Subcutaneous adipose tissue (tissue), 4 donors: ENCODE measurements around the gene SPCS3. TPM values are rescaled to one million over a fixed set of nuclear protein-coding genes. Genes with fewer than 3 reads are reported as not detected.

ENCODE experiments used
- total RNA-seq, 4 donors: library from RNA; depleted of rRNA; stranded (reverse); fragments of >200 nt; gene quantifications; one replicate each; pipeline ENCODE4 v1.1.0, GENCODE V29; 2016
- TF ChIP-seq, protein P1 (sequence below): fragments of 450-650 bp; IDR thresholded peaks from one replicate; pipeline ENCODE4 v1.5.1; 2016; ENCODE audit warnings: low read depth, mild to moderate bottlenecking, control low read depth, antibody characterized with exemption, moderate library complexity

SPCS3 gene
- total RNA-seq, 4 donors from 2014 or later = 47.3 to 102 (median 59.9) TPM

DNA sequence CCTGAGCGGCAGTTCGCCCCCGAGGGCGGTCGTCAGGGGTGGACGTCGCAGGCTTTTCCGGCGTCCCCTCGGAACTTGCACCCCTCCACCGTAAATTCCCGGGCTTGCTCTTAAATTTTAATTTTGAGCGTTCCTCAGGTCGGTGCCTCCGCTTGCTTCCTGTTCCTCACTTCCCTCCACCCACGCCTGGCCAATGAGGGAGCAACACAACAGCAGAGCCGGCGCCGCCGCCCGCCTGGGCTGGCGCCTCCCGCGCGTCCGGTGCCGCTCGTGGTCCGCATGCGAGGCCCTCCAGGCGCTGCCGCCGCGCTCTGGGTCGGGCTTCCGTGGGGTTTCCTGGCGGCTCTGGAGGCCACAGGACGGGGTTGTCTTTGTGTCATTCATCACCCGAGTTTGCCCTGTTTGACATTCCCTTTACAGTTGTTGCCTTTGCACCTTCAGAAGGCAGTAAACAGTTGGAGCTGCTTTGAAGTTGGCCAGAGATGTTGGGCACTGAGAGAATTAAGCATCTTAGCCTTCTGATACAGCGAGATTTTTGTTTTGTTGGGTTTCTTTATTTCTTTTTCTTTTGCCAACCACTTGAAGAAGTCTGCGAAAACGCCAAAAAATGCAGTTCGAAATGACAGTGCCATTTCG, 692 bp downstream of the SPCS3 start:
- TF ChIP-seq, protein P1, sequence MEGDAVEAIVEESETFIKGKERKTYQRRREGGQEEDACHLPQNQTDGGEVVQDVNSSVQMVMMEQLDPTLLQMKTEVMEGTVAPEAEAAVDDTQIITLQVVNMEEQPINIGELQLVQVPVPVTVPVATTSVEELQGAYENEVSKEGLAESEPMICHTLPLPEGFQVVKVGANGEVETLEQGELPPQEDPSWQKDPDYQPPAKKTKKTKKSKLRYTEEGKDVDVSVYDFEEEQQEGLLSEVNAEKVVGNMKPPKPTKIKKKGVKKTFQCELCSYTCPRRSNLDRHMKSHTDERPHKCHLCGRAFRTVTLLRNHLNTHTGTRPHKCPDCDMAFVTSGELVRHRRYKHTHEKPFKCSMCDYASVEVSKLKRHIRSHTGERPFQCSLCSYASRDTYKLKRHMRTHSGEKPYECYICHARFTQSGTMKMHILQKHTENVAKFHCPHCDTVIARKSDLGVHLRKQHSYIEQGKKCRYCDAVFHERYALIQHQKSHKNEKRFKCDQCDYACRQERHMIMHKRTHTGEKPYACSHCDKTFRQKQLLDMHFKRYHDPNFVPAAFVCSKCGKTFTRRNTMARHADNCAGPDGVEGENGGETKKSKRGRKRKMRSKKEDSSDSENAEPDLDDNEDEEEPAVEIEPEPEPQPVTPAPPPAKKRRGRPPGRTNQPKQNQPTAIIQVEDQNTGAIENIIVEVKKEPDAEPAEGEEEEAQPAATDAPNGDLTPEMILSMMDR = no peak

DNA sequence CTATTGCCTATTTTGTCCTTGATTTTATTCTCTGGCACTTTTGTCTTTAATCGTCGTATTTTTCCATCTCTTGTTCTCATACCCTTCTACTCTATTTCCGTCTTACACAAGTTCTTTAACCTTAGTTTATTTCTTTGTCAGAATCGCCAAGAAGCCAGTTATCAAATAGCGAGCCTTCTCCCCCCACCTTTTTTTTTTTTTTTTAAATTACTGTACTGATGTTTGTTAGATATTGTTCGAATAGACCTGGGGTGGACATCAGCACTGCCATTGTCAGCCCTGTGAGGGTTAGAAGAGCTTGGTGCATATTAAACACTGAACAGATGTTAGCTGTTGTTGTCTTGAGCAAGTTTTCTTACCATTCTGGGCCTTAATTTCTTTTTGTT, 1.2 kb downstream of the SPCS3 start:
- TF ChIP-seq, protein P1 = no peak

DNA sequence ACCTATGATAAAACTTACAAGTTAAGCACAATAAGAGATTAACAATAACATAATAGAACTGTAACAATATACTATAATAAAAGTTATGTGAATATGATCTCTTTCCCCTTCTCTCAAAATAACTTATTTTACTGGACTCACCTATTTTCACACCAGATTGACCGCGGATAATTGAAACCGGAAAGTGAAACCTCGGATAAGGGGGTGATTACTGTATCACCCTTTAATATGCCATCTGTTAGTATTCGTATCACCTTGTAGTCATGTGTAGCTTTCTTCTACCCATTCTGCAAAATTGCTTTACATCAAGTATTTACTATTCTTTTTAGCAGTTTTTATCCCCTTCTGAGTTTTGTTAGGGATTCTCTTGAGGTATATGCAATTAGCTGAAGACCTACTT, 1.8 kb downstream of the SPCS3 start:
- TF ChIP-seq, protein P1 = no peak

DNA sequence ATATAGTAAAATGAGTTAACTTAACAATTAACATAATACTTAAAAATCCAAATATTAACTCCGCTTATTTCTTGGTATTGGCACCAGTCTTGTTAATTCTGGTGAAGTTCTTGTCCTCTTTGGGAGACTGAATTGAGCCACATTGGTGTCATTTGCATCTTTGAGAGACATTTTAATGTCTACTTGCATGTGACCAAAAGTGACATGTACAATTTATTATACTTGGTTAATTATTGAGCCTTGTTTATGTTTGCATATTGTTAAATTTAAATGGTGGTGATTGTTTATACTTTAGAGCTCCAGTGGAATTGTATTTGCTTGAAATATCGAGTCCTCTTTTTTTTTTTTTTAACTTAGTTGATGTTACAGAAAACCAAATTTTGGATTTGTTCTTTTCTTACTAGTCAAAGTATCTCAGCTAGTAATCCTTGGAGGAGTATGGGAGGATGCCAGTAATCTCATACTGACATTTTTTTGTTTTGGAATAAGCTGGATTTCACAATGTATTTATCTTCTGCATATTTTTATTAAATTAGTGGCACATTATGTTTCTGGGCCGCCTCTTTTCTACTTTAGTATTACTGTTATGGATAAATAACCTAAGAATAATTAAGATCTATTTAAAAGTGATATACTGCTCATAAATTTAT, 3.9 kb downstream of the SPCS3 start:
- TF ChIP-seq, protein P1 = no peak

DNA sequence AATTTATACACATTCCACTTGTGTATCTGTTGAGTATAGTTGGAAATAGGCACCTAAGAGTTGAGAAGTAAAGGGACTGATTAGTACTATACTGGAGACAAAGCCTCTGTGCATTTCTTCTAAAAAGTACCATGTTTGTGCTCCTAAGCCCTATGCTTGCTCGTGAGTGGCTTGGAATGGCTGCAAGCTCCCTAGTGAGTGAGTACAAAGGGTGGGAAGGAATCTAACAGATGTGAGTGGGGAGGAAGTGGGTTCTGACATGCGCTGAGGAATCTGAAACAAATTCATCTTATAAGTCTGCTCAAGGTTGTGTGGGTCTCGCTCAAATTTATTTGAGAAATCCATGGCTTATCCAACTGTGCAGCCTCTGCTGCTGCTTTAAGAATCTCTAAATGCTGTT, 13.3 kb downstream of the SPCS3 start:
- TF ChIP-seq, protein P1 = no peak

DNA sequence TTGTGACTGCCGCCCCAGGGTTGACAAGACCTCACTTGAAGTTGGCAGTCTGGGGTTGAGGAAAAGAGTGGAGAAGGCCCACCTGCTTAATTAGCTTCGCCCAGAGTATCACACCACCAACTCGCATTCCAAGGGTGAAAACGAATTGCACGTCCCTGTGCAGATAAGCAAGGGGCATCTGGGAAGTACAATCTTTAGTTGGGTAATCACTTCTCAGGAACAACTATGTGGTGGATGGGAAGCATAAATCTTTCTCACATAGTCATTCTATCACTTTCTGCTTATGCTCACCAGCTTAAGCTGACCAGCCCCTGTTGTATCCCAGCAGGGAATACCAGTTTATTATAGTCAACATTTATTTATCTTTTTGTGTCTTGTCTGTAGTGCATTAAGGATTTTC, 14.3 kb downstream of the SPCS3 start:
- TF ChIP-seq, protein P1 = no peak

DNA sequence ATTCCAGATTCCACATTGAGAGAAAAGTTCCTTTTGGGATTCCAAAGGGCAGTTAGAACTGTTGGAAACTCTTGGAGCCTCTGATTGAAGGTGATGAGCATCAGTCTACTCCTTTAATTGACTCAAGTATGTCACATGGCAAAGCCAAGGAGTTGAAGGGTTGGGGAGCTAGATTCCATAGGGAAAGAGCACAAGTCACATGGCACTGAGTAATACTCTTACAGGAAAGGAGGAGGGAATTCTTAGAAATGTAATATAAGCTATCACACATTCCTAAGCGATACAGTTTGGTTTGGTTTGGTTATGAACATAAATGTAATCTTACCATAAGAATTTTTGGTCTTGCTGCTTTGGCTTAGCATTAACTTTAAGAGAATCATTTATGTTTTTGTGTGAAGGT, 15.7 kb downstream of the SPCS3 start:
- TF ChIP-seq, protein P1 = no peak
